HG03097 (cell line): ENCODE measurements around the gene SLC7A6.

Experiments used
- ATAC-seq: cut with Tn5 transposase; IDR thresholded peaks from one replicate; pipeline ENCODE4 v1.9.1; 2021; ENCODE audit not compliant: unreplicated experiment, low FRiP score

The SLC7A6 gene

DNA sequence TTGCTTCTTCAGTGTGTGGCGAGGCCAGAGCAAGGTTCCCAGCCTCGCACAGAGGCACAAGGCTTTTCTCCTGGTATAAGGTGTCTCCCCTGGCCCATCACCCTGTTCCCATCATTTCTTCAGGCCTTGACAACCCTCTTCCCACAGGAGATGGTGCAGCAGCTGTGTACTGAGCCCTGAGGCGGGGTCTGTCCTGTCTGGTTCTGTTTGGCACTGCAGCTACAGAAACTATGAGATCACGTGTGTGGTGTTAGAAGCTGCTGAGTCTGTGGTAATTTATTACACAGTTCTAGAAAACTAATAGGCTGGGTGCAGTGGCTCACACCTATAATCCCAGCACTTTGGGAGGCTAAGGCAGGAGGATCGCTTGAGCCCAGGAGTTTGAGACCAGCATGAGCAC is 11.9 kb upstream of the SLC7A6 start:
- no peak for ATAC-seq

DNA sequence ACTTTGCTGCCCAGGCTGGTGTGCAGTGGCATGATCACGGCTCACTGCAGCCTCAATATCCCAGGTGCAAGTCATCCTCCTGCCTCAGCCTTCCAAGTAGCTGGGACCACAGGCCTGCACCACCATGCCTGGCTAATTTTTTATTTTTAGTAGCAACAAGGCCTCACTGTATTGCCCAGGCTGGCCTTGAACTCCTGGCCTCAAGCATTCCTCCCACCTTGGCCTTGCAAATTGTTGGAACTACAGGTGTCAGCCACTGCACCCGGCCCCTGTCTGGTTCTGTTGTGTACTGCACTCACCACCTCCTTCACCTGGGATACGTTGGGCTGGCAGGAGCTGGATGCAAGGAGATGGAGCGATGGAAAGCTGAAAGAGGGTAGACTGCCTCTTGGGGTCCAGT is 10.6 kb upstream of the SLC7A6 start:
- no peak for ATAC-seq

DNA sequence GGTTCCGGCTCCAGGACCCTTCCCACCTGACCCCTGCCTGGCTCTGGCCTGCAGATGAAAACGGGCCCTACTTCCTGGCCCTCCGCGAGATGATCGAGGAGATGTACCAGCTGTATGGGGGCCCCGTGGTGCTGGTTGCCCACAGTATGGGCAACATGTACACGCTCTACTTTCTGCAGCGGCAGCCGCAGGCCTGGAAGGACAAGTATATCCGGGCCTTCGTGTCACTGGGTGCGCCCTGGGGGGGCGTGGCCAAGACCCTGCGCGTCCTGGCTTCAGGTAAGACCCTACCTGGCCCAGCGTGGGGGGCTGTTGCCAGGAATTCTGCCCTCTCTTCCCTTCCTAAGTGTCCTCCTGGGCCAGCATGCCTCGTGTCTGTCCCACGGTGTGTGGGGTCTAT is 8.6 kb upstream of the SLC7A6 start:
- ATAC-seq = no peak

DNA sequence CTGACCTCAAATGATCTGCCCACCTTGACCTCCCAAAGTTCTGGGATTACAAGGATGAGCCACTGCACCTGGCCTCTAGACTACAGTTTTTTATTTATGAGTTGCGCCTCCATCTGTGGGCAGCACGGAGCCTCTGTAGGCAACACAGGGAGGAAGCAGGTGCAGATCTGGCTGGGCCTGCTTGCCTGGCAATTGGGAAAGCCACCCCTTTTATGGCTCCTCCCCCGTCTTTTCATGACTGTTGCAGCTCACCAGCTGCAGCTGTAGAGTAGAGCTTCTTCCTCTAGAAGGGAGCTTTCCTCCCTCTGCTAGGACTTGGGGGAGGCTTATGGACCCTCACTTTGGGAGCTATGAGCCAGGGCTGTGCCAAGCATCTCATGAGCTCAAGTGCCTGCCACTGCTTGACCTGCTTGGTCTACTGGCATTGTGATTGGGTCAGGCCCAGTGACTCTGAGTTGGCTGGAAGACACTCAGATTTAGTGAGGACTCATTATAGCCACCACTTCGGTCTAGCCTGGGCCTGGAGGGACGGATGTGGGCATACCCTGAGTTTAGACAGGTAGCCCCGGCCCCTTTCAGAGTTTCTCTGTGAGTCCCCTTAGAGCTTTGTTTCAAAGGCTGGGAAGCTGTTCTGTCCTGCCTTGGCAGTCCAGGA is 6.9 kb upstream of the SLC7A6 start:
- peak; percentile 44 for ATAC-seq

DNA sequence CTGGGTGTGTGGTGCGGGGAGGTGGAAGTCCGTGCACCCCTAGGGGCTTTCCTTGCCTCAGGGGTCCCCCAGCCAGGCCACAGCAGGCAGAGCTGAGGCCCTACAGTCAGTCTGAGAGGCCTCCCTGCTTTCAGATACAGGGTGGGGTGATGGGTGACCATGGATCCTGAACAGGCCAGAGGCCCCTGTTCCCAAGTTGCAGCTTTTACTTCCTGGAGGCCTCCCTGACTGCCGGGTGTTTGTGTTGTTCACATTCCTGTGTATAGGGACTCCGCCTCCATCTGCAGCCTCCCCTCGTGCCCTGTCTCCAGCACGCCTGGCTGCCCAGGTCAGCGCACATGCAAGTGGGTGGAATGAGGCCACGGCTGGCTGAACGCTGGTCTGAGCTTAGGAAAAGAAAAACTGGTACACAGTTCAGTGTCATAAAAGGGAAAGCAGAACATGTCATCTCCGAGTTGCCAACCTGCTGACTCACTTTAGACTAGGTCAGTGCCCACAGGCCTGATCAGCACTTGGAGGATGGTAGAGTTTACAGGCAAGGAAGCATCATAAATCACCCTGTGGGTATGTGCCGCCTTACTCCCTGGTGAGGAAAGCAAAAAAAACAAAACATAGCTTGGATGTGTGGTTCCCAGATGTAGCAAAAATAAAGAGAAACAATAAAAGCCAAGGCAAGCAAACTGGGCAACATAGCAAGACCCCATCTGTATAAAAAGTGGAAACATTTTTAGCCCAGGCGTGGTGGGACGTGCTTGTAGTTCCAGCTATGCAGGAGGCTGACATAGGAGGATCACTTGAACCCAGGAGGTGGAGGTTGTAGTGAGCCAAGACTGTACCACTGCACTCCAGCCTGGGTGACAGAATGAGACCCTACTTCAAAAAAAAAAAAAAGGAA is 6.2 kb upstream of the SLC7A6 start:
- peak; percentile 9 for ATAC-seq

DNA sequence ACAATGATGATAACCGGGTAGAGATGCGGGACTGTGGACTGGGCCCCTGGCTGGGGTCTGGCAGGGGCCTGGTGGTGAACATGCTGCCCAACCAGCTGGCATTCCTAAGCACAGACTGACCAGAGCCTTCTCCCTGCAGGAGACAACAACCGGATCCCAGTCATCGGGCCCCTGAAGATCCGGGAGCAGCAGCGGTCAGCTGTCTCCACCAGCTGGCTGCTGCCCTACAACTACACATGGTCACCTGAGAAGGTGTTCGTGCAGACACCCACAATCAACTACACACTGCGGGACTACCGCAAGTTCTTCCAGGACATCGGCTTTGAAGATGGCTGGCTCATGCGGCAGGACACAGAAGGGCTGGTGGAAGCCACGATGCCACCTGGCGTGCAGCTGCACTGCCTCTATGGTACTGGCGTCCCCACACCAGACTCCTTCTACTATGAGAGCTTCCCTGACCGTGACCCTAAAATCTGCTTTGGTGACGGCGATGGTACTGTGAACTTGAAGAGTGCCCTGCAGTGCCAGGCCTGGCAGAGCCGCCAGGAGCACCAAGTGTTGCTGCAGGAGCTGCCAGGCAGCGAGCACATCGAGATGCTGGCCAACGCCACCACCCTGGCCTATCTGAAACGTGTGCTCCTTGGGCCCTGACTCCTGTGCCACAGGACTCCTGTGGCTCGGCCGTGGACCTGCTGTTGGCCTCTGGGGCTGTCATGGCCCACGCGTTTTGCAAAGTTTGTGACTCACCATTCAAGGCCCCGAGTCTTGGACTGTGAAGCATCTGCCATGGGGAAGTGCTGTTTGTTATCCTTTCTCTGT is 5.1 kb upstream of the SLC7A6 start:
- no peak for ATAC-seq

DNA sequence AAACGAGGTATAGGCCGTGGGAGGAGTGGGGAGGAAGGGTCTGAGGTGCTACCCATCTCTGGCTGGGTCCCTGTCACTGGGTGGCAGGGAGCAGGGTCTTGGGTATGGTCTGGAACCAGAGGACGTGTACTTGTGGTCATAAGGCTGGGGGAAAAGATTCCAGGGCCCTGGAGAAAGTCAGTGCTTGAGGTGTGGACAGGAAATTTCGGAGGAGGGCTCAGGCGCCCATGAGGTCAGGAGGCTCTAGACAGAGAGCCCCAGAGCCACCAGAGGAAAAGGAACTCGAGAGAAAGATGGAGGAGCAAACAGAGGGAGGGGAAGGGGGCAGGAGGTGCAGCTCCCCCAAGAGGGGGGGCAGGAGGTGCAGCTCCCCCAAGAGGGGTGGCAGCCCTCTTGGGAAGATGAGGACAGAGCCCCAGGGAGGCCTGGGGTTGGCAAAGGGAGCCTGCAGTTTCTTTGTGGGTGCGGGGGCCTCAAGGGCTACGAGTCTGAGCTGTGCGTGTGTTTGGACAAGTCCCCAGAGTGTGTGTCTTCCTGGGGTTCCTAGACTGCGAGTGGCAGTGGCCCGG is 683 bp upstream of the SLC7A6 start:
- no peak for ATAC-seq

DNA sequence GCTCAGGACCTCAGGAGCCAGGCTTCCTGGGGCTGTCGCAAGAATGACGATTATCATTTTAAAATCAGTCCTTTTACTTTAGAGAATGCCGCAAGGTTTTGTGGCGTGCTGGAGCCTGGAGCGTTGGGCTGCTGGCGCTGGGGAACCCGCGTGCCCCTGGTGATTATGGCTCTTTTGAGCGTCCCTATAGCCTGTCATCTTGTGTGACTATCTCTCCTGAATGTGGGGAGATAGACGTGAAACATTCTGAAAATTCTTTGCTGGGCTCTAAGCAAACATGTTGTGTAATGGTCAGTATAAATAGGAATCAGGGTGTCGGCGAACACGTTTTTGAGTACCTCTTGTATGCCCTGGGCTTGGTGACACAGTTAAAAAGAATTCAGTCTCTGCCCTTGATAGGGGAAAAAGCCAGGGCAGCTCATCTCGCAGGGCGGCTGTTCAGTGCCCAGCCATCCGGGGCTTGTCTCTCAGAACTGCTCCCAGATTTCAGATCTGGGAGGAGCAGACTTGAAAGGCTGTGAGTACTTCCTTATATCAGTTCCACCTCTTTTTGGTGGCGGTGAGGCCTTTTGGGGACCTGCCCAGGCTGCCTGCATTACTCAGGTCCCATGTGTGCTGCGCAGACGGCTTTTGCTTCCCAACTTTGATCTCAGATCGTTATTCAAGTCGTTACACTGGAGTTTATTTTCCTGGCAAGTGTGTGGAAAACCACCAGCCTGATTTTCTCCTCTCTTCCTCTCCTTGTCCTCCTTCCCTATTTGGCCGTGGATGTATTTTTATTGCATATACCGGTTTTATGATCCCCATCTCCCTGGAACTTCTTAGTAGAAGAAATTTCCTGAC is 973 bp downstream of the SLC7A6 start:
- ATAC-seq = no peak

DNA sequence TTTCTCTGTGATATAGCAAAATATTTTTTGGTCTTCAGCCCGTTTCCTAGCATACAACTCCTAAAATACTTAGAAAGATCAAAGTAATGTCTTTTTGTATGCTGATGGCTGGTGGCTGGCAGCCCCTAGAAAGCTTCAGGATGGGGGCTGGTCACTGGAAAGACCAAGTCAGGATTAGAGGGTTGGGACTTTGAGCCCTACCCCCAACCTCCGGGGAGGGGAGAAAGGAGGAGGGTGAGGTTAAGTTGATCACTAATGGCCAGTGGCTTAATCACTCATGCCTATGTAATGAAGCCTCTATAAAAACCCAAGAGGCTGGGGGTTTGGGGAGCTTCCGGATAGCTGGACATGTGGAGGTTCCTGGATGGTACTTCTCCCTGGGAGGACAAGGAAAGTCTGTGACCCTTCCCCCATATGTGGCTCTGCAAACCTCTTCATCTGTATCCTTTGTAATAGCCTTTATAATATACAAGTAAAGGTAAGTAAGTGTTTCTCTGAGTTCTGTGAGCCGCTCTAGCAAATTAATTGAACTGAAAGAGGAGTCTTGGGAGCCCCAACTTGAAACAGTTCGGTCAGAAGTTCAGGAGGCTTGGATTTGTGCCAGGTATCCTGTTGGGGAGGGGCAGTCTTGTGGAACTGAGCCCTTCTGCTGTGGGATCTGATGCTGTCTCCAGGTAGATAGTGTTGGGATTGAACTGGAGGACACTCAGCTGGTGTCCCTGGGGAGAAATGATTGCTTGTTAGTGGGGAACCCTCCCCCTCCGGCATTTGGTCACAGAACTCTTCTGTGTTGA is 3.5 kb downstream of the SLC7A6 start:
- no peak for ATAC-seq

DNA sequence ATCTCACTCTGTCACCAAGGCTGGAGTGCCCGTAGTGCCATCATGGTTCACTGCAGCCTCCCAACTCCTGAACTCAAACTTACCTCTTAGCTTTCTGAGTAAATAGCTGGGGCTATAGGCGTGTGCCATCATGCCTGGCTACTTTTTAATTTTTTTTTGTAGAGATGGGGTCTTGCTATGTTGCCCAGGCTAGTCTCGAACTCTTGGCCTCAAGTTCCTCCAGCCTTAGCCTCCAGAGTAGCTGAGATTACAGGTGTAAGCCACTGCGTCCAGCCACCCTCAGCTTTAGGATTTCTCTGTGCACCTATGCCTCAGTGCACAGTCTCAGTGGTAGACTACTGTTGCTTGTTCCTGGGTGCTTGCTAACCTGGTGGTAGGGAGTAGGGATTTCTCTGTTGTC is 5.5 kb downstream of the SLC7A6 start:
- ATAC-seq = no peak

DNA sequence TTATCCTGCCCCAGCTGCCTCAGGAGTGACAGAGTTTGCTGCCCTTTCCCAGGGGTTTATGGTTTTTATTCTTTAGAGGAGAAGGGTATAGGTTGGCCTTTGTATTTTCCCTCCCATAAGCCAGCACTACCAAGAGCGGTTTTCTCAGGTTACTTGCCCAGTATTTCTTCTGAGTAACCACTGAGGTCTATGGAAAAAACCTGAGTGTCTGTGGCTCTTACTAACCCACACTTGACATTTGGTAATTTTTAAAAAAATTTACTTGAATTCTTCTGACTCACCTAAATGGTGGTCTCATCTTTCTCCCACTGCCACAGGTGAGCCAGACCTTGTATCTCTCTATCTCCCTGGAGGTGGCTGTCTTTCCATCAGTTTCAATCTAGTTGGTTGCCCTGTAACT is 6.0 kb downstream of the SLC7A6 start:
- no peak for ATAC-seq

DNA sequence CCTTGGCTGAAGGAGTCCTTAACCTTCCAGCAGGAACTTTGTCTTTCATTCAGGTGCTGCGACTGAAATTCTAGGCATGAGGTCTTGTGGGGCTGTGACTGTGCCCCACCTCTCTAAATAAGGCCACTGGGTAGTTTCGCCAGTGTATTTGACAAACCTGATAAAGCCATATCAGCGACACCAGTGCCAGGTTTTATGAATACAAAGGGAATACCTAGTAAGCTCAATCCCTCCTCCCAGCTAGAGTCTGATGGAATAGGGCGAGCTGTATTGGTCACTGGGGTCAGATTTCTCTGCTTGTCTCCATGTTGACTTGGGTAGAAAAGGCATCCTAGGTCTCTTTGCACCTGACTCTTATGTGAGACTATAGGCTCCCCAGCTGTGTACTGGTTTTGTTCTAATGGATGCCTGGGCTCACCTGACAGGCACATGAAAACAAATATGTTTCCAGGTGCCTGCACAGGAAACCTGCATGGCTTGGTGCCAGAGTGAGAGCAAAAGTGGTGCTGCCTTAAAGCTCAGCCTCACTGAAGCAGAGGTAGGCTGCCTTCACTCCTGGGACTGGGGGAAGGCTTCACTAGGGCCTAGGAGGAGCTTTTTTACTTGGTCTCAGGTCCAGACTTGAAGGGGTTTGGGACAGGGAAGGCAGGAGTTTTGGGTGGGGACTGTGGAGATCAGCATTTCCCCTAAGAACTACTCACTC is 8.3 kb downstream of the SLC7A6 start:
- no peak for ATAC-seq

DNA sequence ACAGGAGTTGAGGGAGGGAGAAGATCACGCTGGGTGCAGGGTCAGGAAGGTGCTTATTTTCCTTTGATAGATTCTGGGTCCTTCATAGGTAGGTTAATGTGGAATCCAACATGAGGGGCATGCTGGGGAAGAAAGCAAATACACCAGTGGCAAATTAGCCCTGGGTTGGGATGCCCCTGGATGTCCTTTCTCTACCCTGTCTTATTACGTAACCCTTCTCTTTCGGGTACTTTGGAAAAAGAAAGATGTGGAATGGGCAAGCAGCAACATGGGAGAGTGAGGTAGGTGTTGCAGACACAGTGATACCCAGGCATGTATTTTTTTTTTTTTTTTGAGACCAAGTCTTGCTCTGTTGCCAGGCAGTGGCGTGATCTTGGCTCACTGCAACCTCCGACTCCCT is 9.1 kb downstream of the SLC7A6 start:
- no peak for ATAC-seq

DNA sequence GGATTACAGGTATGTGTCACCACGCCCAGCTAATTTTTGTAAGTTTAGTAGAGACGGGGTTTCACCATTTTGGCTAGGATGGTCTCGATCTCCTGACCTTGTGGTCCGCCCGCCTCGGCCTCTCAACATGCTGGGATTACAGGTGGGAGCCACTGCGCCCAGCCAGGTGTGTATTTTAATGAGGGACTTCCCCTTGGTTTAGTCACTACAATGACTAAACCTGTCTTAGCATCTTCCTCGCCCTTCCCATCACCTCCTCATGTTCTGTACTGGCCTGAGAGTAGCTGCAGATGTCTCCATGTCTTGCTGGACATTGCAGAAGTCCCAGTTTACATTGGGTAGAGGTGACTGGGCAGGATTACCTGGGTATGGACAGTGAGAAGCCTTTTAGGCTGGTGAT is 9.6 kb downstream of the SLC7A6 start:
- no peak for ATAC-seq

DNA sequence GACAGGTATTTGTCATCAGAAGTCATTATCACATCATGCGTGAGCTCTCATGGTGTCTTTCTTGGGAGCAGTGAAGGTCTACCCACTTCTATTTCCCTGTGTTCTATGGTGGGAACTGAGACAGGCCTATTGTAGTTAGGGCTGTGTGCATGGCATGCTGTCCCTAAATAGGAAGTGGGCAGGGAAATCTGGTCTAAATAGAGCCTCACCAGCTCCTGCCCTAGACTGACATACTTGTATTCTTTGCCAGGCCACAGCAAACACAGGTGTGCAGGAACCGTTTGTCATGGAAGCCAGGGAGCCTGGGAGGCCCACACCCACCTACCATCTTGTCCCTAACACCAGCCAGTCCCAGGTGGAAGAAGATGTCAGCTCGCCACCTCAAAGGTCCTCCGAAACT is 10.1 kb downstream of the SLC7A6 start:
- ATAC-seq = no peak

DNA sequence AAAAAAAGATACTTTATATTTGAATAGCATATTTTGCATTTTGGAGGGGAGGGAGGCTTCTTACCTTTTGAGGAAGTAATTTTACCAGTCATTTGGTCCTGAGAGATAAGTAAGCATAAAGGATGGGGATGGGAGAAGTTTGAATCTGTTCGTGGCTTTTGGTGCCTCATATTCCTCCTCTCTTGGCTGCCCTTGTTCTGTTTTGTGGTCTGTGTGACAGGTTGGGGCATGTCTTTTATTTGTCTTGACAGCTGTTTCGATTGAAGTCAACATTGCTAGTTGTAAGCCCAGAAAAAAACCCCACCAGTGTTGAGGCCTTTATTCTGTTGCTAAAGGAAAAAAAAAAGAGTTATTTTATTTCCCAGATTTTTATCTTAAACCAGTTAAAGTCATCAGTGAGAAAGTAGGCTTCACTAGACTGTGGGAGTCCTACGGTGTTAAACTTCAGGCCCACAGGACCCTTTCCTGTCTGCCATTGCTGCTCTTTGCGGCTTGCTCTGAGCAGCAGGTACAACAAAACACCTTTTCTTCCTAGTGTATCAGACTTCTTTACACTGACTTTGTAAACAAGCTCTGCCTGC is 11.4 kb downstream of the SLC7A6 start:
- peak; percentile 60 for ATAC-seq

DNA sequence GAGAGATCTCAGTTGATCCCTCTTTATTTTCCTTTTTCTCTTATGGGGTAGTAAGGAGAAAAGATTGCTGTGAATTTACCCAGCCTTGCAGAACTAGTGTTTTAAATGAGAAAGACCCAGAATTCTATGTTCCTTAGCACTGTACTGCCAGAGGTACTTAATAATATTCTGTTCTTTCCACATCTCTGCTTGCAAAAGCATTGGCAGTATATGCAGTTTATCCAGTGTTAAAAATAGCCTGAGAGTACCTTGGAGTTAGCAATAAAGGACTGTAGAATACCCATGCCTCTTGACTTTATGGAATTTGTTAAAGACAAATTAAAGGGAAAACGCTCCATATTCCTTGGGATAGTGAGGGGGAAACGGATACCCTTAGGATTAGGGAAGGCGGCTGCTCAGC is 11.9 kb downstream of the SLC7A6 start:
- ATAC-seq = no peak
